ENCODE results near the gene TSHZ1.

TSHZ1 gene

GRCh38 chr18:75280427-75281280, 70.1 kb downstream of the TSHZ1 start:
- H3K36me3 ChIP-seq (ENCODE audit: control insufficient read depth, insufficient read depth, low read length): no peaks in the 10 kb centered on the region
- H3K4me3 ChIP-seq (ENCODE audit: low read depth, low read length): no peak overlapping the region
- no peaks in the 10 kb centered on the region for H3K9me3 ChIP-seq (ENCODE audit: control insufficient read depth, insufficient read depth, low read length)
- H3K4me1 ChIP-seq (ENCODE audit: control insufficient read depth, insufficient read depth, low read length): 0 out of 2 replicates have a peak, but pooled peaks cover 3% of the 10 kb centered on the region
- H3K9ac ChIP-seq (ENCODE audit: low read depth, low read length): no peak overlapping the region
- no peaks in the 10 kb centered on the region for H3K27me3 ChIP-seq (ENCODE audit: control insufficient read depth, insufficient read depth, low read length)
- no peak overlapping the region for H3K27ac ChIP-seq (ENCODE audit: low read depth, low read length)

GRCh38 chr18:75282746-75283145, 72.1 kb downstream of the TSHZ1 start:
- H3K9ac ChIP-seq (ENCODE audit: low read depth, low read length): no peak overlapping the region
- no peaks in the 10 kb centered on the region for H3K9me3 ChIP-seq (ENCODE audit: control insufficient read depth, insufficient read depth, low read length)
- H3K36me3 ChIP-seq (ENCODE audit: control insufficient read depth, insufficient read depth, low read length): no peaks in the 10 kb centered on the region
- H3K4me1 ChIP-seq (ENCODE audit: control insufficient read depth, insufficient read depth, low read length): no peaks in the 10 kb centered on the region
- H3K27ac ChIP-seq (ENCODE audit: low read depth, low read length): no peak overlapping the region
- no peak overlapping the region for H3K4me3 ChIP-seq (ENCODE audit: low read depth, low read length)
- H3K27me3 ChIP-seq (ENCODE audit: control insufficient read depth, insufficient read depth, low read length): no peaks in the 10 kb centered on the region

GRCh38 chr18:75283731-75284130, 73.1 kb downstream of the TSHZ1 start:
- H3K36me3 ChIP-seq (ENCODE audit: control insufficient read depth, insufficient read depth, low read length): no peaks in the 10 kb centered on the region
- no peak overlapping the region for H3K9ac ChIP-seq (ENCODE audit: low read depth, low read length)
- no peaks in the 10 kb centered on the region for H3K4me1 ChIP-seq (ENCODE audit: control insufficient read depth, insufficient read depth, low read length)
- no peaks in the 10 kb centered on the region for H3K9me3 ChIP-seq (ENCODE audit: control insufficient read depth, insufficient read depth, low read length)
- H3K27ac ChIP-seq (ENCODE audit: low read depth, low read length): no peak overlapping the region
- no peak overlapping the region for H3K4me3 ChIP-seq (ENCODE audit: low read depth, low read length)
- H3K27me3 ChIP-seq (ENCODE audit: control insufficient read depth, insufficient read depth, low read length): no peaks in the 10 kb centered on the region

- no peaks in the 10 kb centered on the region for H3K9me3 ChIP-seq (ENCODE audit: control insufficient read depth, insufficient read depth, low read length)
- no peak overlapping the region for H3K9ac ChIP-seq (ENCODE audit: low read depth, low read length)
- no peak overlapping the region for H3K4me3 ChIP-seq (ENCODE audit: low read depth, low read length)
- no peaks in the 10 kb centered on the region for H3K36me3 ChIP-seq (ENCODE audit: control insufficient read depth, insufficient read depth, low read length)
- no peaks in the 10 kb centered on the region for H3K27me3 ChIP-seq (ENCODE audit: control insufficient read depth, insufficient read depth, low read length)
- H3K4me1 ChIP-seq (ENCODE audit: control insufficient read depth, insufficient read depth, low read length): no peaks in the 10 kb centered on the region
- no peak overlapping the region for H3K27ac ChIP-seq (ENCODE audit: low read depth, low read length)
Measured at GRCh38 chr18:75284566-75284965, 74.0 kb downstream of the TSHZ1 start.

GRCh38 chr18:75285876-75286275, 75.3 kb downstream of the TSHZ1 start:
- H3K27me3 ChIP-seq (ENCODE audit: control insufficient read depth, insufficient read depth, low read length): no peaks in the 10 kb centered on the region
- no peaks in the 10 kb centered on the region for H3K9me3 ChIP-seq (ENCODE audit: control insufficient read depth, insufficient read depth, low read length)
- H3K9ac ChIP-seq (ENCODE audit: low read depth, low read length): no peak overlapping the region
- H3K4me3 ChIP-seq (ENCODE audit: low read depth, low read length): no peak overlapping the region
- no peak overlapping the region for H3K27ac ChIP-seq (ENCODE audit: low read depth, low read length)
- no peaks in the 10 kb centered on the region for H3K36me3 ChIP-seq (ENCODE audit: control insufficient read depth, insufficient read depth, low read length)
- H3K4me1 ChIP-seq (ENCODE audit: control insufficient read depth, insufficient read depth, low read length): no peaks in the 10 kb centered on the region

GRCh38 chr18:75287006-75287405, 76.4 kb downstream of the TSHZ1 start:
- Histone ChIP-seq H3K9ac (ENCODE audit: low read depth, low read length) (no peak overlapping the region), H3K4me3 (ENCODE audit: low read depth, low read length) (no peak overlapping the region), H3K9me3 (ENCODE audit: control insufficient read depth, insufficient read depth, low read length) (no peaks in the 10 kb centered on the region), H3K4me1 (ENCODE audit: control insufficient read depth, insufficient read depth, low read length) (no peaks in the 10 kb centered on the region), H3K36me3 (ENCODE audit: control insufficient read depth, insufficient read depth, low read length) (no peaks in the 10 kb centered on the region), H3K27ac (ENCODE audit: low read depth, low read length) (no peak overlapping the region), H3K27me3 (ENCODE audit: control insufficient read depth, insufficient read depth, low read length) (no peaks in the 10 kb centered on the region)

- Histone ChIP-seq H3K4me3 (ENCODE audit: low read depth, low read length) (no peak overlapping the region), H3K27me3 (ENCODE audit: control insufficient read depth, insufficient read depth, low read length) (no peaks in the 10 kb centered on the region), H3K9ac (ENCODE audit: low read depth, low read length) (no peak overlapping the region), H3K9me3 (ENCODE audit: control insufficient read depth, insufficient read depth, low read length) (no peaks in the 10 kb centered on the region), H3K36me3 (ENCODE audit: control insufficient read depth, insufficient read depth, low read length) (no peaks in the 10 kb centered on the region), H3K27ac (ENCODE audit: low read depth, low read length) (no peak overlapping the region), H3K4me1 (ENCODE audit: control insufficient read depth, insufficient read depth, low read length) (no peaks in the 10 kb centered on the region)
Measured at GRCh38 chr18:75287700-75288099, 77.1 kb downstream of the TSHZ1 start.

- no peak overlapping the region for H3K9ac ChIP-seq (ENCODE audit: low read depth, low read length)
- no peaks in the 10 kb centered on the region for H3K4me1 ChIP-seq (ENCODE audit: control insufficient read depth, insufficient read depth, low read length)
- no peaks in the 10 kb centered on the region for H3K9me3 ChIP-seq (ENCODE audit: control insufficient read depth, insufficient read depth, low read length)
- H3K36me3 ChIP-seq (ENCODE audit: control insufficient read depth, insufficient read depth, low read length): no peaks in the 10 kb centered on the region
- no peaks in the 10 kb centered on the region for H3K27me3 ChIP-seq (ENCODE audit: control insufficient read depth, insufficient read depth, low read length)
- no peak overlapping the region for H3K27ac ChIP-seq (ENCODE audit: low read depth, low read length)
- H3K4me3 ChIP-seq (ENCODE audit: low read depth, low read length): no peak overlapping the region
Measured at GRCh38 chr18:75289761-75290160, 79.2 kb downstream of the TSHZ1 start.

- H3K36me3 ChIP-seq (ENCODE audit: control insufficient read depth, insufficient read depth, low read length): no peaks in the 10 kb centered on the region
- no peak overlapping the region for H3K9ac ChIP-seq (ENCODE audit: low read depth, low read length)
- H3K9me3 ChIP-seq (ENCODE audit: control insufficient read depth, insufficient read depth, low read length): no peaks in the 10 kb centered on the region
- no peaks in the 10 kb centered on the region for H3K27me3 ChIP-seq (ENCODE audit: control insufficient read depth, insufficient read depth, low read length)
- no peak overlapping the region for H3K27ac ChIP-seq (ENCODE audit: low read depth, low read length)
- no peaks in the 10 kb centered on the region for H3K4me1 ChIP-seq (ENCODE audit: control insufficient read depth, insufficient read depth, low read length)
- H3K4me3 ChIP-seq (ENCODE audit: low read depth, low read length): no peak overlapping the region
Measured at GRCh38 chr18:75290737-75291358, 80.3 kb downstream of the TSHZ1 start.

GRCh38 chr18:75291460-75291859, 80.9 kb downstream of the TSHZ1 start:
- Histone ChIP-seq H3K27ac (ENCODE audit: low read depth, low read length) (no peak overlapping the region), H3K36me3 (ENCODE audit: control insufficient read depth, insufficient read depth, low read length) (no peaks in the 10 kb centered on the region), H3K27me3 (ENCODE audit: control insufficient read depth, insufficient read depth, low read length) (no peaks in the 10 kb centered on the region), H3K9me3 (ENCODE audit: control insufficient read depth, insufficient read depth, low read length) (no peaks in the 10 kb centered on the region), H3K4me3 (ENCODE audit: low read depth, low read length) (no peak overlapping the region), H3K9ac (ENCODE audit: low read depth, low read length) (no peak overlapping the region), H3K4me1 (ENCODE audit: control insufficient read depth, insufficient read depth, low read length) (no peaks in the 10 kb centered on the region)

GRCh38 chr18:75293591-75293990, 83.0 kb downstream of the TSHZ1 start:
- no peak overlapping the region for H3K9ac ChIP-seq (ENCODE audit: low read depth, low read length)
- H3K9me3 ChIP-seq (ENCODE audit: control insufficient read depth, insufficient read depth, low read length): no peaks in the 10 kb centered on the region
- H3K27ac ChIP-seq (ENCODE audit: low read depth, low read length): no peak overlapping the region
- H3K4me3 ChIP-seq (ENCODE audit: low read depth, low read length): no peak overlapping the region
- H3K36me3 ChIP-seq (ENCODE audit: control insufficient read depth, insufficient read depth, low read length): no peaks in the 10 kb centered on the region
- H3K4me1 ChIP-seq (ENCODE audit: control insufficient read depth, insufficient read depth, low read length): no peaks in the 10 kb centered on the region
- H3K27me3 ChIP-seq (ENCODE audit: control insufficient read depth, insufficient read depth, low read length): no peaks in the 10 kb centered on the region

All from HUES48 (cell line).